Ishikawa (cell line): ENCODE results near the gene YWHAB.

Source experiments
- CEBPB ChIP-seq: IDR thresholded peaks from 2 replicates; pipeline ENCODE4 v1.6.1; 2012
- CREB1 ChIP-seq: IDR thresholded peaks from 2 replicates; pipeline ENCODE4 v1.6.1; 2012; ENCODE audit warnings: low read depth
- EGR1 ChIP-seq: IDR thresholded peaks from 2 replicates; pipeline ENCODE4 v1.6.1; 2012
- EP300 ChIP-seq: IDR thresholded peaks from 2 replicates; pipeline ENCODE4 v1.6.1; 2012; ENCODE audit warnings: borderline replicate concordance
- FOXM1 ChIP-seq: IDR thresholded peaks from 2 replicates; pipeline ENCODE4 v1.6.1; 2012; ENCODE audit warnings: low read depth, borderline replicate concordance
- MAX ChIP-seq: IDR thresholded peaks from 2 replicates; pipeline ENCODE4 v1.6.1; 2012
- NFIC ChIP-seq: IDR thresholded peaks from 2 replicates; pipeline ENCODE4 v1.6.1; 2012
- RAD21 ChIP-seq: IDR thresholded peaks from 2 replicates; pipeline ENCODE4 v1.6.1; 2012; ENCODE audit warnings: low read depth
- TAF1 ChIP-seq: IDR thresholded peaks from 2 replicates; pipeline ENCODE4 v1.6.1; 2012; ENCODE audit warnings: low read depth, mild to moderate bottlenecking
- TCF12 ChIP-seq: IDR thresholded peaks from 2 replicates; pipeline ENCODE4 v1.6.1; 2012; ENCODE audit warnings: low read depth
- TEAD4 ChIP-seq: IDR thresholded peaks from 2 replicates; pipeline ENCODE4 v1.6.1; 2012
- YY1 ChIP-seq: IDR thresholded peaks from 2 replicates; pipeline ENCODE4 v1.6.1; 2012; ENCODE audit warnings: low read depth
- ZBTB7A ChIP-seq: IDR thresholded peaks from 2 replicates; pipeline ENCODE4 v1.6.1; 2012; ENCODE audit warnings: low read depth
- TF ChIP-seq, protein P1 (sequence below): IDR thresholded peaks from 2 replicates; pipeline ENCODE4 v1.6.1; 2012
- TF ChIP-seq, protein P2 (sequence below): IDR thresholded peaks from 2 replicates; pipeline ENCODE4 v1.6.1; 2012; ENCODE audit warnings: low read depth, mild to moderate bottlenecking

YWHAB gene

DNA sequence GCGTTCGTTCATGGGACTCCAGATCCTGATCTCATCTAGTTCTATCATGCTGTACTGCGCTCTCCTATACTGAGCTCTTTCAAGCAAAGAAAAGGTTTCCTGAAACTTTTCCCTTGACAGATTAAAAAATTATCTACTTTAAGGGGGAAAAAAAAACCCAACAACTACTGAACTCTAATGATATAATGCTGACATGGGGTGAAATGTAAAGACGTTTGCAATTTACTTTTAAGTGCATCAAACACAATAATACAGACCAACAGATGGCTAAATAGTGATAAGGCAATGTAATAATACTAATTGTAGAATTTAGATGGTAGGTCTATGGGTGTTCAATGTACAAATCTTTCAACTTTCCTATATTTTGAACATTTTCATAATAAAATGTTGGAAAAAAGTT lies 58.3 kb downstream of the YWHAB start:
- TF ChIP-seq CREB1 (no peak), TCF12 (no peak), NFIC (no peak), TEAD4 (no peak), ZBTB7A (no peak), RAD21 (no peak), FOXM1 (no peak), MAX (no peak), TAF1 (no peak), CEBPB (no peak), EP300 (no peak), EGR1 (no peak), YY1 (no peak)
- TF ChIP-seq, protein P1, sequence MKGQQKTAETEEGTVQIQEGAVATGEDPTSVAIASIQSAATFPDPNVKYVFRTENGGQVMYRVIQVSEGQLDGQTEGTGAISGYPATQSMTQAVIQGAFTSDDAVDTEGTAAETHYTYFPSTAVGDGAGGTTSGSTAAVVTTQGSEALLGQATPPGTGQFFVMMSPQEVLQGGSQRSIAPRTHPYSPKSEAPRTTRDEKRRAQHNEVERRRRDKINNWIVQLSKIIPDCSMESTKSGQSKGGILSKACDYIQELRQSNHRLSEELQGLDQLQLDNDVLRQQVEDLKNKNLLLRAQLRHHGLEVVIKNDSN = no peak
- TF ChIP-seq, protein P2, sequence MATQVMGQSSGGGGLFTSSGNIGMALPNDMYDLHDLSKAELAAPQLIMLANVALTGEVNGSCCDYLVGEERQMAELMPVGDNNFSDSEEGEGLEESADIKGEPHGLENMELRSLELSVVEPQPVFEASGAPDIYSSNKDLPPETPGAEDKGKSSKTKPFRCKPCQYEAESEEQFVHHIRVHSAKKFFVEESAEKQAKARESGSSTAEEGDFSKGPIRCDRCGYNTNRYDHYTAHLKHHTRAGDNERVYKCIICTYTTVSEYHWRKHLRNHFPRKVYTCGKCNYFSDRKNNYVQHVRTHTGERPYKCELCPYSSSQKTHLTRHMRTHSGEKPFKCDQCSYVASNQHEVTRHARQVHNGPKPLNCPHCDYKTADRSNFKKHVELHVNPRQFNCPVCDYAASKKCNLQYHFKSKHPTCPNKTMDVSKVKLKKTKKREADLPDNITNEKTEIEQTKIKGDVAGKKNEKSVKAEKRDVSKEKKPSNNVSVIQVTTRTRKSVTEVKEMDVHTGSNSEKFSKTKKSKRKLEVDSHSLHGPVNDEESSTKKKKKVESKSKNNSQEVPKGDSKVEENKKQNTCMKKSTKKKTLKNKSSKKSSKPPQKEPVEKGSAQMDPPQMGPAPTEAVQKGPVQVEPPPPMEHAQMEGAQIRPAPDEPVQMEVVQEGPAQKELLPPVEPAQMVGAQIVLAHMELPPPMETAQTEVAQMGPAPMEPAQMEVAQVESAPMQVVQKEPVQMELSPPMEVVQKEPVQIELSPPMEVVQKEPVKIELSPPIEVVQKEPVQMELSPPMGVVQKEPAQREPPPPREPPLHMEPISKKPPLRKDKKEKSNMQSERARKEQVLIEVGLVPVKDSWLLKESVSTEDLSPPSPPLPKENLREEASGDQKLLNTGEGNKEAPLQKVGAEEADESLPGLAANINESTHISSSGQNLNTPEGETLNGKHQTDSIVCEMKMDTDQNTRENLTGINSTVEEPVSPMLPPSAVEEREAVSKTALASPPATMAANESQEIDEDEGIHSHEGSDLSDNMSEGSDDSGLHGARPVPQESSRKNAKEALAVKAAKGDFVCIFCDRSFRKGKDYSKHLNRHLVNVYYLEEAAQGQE = no peak

DNA sequence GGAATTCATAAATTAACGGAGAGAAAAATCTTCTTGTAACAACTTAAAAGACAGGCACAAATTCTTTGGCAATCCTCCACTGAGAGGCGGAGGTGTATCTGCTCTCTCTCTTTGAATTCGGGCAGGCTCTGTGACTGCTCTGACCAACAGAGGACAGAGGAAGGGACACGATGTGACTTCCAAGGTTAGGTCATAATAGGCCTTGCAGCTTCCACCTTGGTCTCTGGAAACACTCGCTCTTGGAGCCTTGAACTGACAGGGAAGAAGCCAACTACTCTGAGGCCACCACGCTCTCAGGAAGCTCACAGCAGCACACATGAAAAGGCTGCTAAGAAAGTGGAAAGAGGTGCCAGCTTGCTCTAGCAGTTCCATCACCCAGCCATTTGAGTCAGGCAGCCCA lies 59.8 kb downstream of the YWHAB start:
- TF ChIP-seq CEBPB = no peak
- no peak for TF ChIP-seq YY1
- no peak for TF ChIP-seq MAX
- TF ChIP-seq TCF12 = no peak
- TF ChIP-seq TEAD4 = no peak
- TF ChIP-seq, protein P2 = no peak
- no peak for TF ChIP-seq RAD21
- TF ChIP-seq NFIC = no peak
- no peak for TF ChIP-seq ZBTB7A
- TF ChIP-seq, protein P1 = no peak
- TF ChIP-seq FOXM1 = no peak
- no peak for TF ChIP-seq CREB1
- no peak for TF ChIP-seq EP300
- no peak for TF ChIP-seq TAF1
- TF ChIP-seq EGR1 = no peak

DNA sequence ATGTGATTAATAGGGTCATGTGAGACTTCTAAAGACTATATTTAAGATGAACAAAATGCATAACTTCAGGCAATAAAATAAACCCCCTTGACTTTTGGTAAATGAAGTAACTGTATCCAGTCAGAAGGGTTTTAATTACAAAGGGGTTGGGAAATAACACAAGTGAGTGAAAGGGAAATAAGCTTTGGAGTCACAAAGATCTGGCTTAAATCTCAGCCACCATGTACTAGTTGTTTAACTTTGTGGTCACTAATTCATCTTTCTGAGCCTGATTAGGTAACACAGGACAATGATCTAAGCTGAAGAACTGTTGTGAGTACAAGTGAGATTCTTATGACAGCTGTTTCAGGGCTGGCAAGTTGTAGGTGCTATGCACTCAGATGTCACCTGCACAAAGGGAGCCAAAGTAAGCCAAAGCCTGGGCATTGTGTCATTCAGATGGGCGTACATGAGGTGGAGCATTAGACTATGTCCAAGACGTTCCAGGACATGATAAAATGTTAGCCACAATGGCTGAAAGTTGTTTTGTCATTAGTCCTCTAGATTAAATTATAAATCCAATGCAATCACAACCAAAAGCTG lies 60.9 kb downstream of the YWHAB start:
- TF ChIP-seq, protein P2 = no peak
- TF ChIP-seq CREB1 = no peak
- TF ChIP-seq TEAD4 = no peak
- TF ChIP-seq NFIC = no peak
- no peak for TF ChIP-seq RAD21
- TF ChIP-seq CEBPB = no peak
- TF ChIP-seq EP300 = no peak
- TF ChIP-seq TAF1 = no peak

- no peak for TF ChIP-seq CREB1
- TF ChIP-seq NFIC = no peak
Observed at GRCh38 chr20:44948107-44948506, 62.6 kb downstream of the YWHAB start.

- no peak for TF ChIP-seq TEAD4
- no peak for TF ChIP-seq ZBTB7A
- TF ChIP-seq RAD21 = no peak
- TF ChIP-seq, protein P2 = no peak
- no peak for TF ChIP-seq YY1
- TF ChIP-seq CEBPB = no peak
- no peak for TF ChIP-seq EGR1
- TF ChIP-seq NFIC = no peak
- no peak for TF ChIP-seq TCF12
Observed at GRCh38 chr20:44948513-44948912, 63.0 kb downstream of the YWHAB start.
